WTC11 (cell line): Measurements from ENCODE around the gene SBNO1. TPM values are rescaled to one million over a fixed set of nuclear protein-coding genes. Genes with fewer than 3 reads are reported as not detected.

Source experiments
- ATAC-seq: fragments of 200-7000 bp; cut with Tn5 transposase; 2 replicates; pipeline ENCODE4 v1.10.0; 2021; ENCODE audit warnings: mild to moderate bottlenecking, moderate library complexity
- CTCF ChIA-PET: fragments of 300-600 bp; sonication (Branson Sonifier 250); formaldehyde crosslinking; loops from one replicate; lab custom pipeline; 2021; ENCODE audit warnings: antibody characterized with exemption; lab: Charles Lee
- POLR2A ChIA-PET: fragments of 350-600 bp; sonication (Branson Sonifier 250); formaldehyde crosslinking; loops from one replicate; lab custom pipeline; 2021; ENCODE audit warnings: antibody characterized with exemption; lab: Charles Lee
- DNase-seq: peaks from one replicate; pipeline ENCODE4 v3.0.0; 2021; ENCODE audit warnings: low spot score
- H3K27ac Mint-ChIP-seq: 2 replicates; pipeline ENCODE4 v1.8.0; 2021; ENCODE audit warnings: mixed read lengths
- H3K27me3 Mint-ChIP-seq: 2 replicates; pipeline ENCODE4 v1.8.0; 2021; ENCODE audit warnings: low read depth, mild to moderate bottlenecking, moderate library complexity, mixed read lengths
- H3K36me3 Mint-ChIP-seq: 2 replicates; pipeline ENCODE4 v1.8.0; 2021; ENCODE audit warnings: mixed read lengths
- H3K4me1 Mint-ChIP-seq: 2 replicates; pipeline ENCODE4 v1.8.0; 2022; ENCODE audit warnings: mixed read lengths
- H3K4me3 Mint-ChIP-seq: 2 replicates; pipeline ENCODE4 v1.8.0; 2021; ENCODE audit warnings: mild to moderate bottlenecking, moderate library complexity, mixed read lengths
- H3K9me3 Mint-ChIP-seq: 2 replicates; pipeline ENCODE4 v1.8.0; 2021; ENCODE audit warnings: mixed read lengths
- ELF4 ChIP-seq: sonication (generic); formaldehyde crosslinking; IDR thresholded peaks from 2 replicates; pipeline ENCODE4 v1.8.1; 2022; ENCODE audit warnings: low read depth, mild to moderate bottlenecking, moderate library complexity, missing genetic modification reagents
- FOXK1 ChIP-seq: sonication (generic); formaldehyde crosslinking; IDR thresholded peaks from 2 replicates; pipeline ENCODE4 v1.8.0; 2022; ENCODE audit warnings: mild to moderate bottlenecking, moderate library complexity, missing genetic modification reagents
- NFYB ChIP-seq: sonication (generic); formaldehyde crosslinking; conservative IDR thresholded peaks from 2 replicates; pipeline ENCODE4 v1.8.0; 2022; ENCODE audit warnings: low read depth, missing genetic modification reagents
- NR3C1 ChIP-seq: sonication (generic); formaldehyde crosslinking; conservative IDR thresholded peaks from 2 replicates; pipeline ENCODE4 v1.8.1; 2023; ENCODE audit warnings: low read depth, mild to moderate bottlenecking, missing genetic modification reagents
- PRRX2 ChIP-seq: fragments of 250-450 bp; sonication (Bioruptor Pico); IDR thresholded peaks from 2 replicates; pipeline ENCODE4 v1.8.0; 2021; ENCODE audit warnings: mild to moderate bottlenecking
- RORB ChIP-seq: fragments of 250-450 bp; sonication (Bioruptor Pico); IDR thresholded peaks from 2 replicates; pipeline ENCODE4 v1.9.0; 2021; ENCODE audit warnings: mild to moderate bottlenecking
- SOX15 ChIP-seq: fragments of 250-450 bp; sonication (Bioruptor Pico); IDR thresholded peaks from 2 replicates; pipeline ENCODE4 v1.9.0; 2021; ENCODE audit warnings: mild to moderate bottlenecking
- SP1 ChIP-seq: sonication (generic); formaldehyde crosslinking; conservative IDR thresholded peaks from 2 replicates; pipeline ENCODE4 v1.8.1; 2022; ENCODE audit warnings: missing genetic modification reagents
- STAT6 ChIP-seq: sonication (generic); formaldehyde crosslinking; conservative IDR thresholded peaks from 2 replicates; pipeline ENCODE4 v1.8.1; 2023; ENCODE audit warnings: mild to moderate bottlenecking, low read depth, missing genetic modification reagents, moderate library complexity
- ZNF121 ChIP-seq: sonication (generic); formaldehyde crosslinking; IDR thresholded peaks from 2 replicates; pipeline ENCODE4 v1.8.0; 2023; ENCODE audit warnings: missing genetic modification reagents
- ZNF425 ChIP-seq: fragments of 250-450 bp; sonication (Bioruptor Pico); conservative IDR thresholded peaks from 2 replicates; pipeline ENCODE4 v1.9.0; 2021; ENCODE audit warnings: mild to moderate bottlenecking
- total RNA-seq: library from RNA; stranded (reverse); gene quantifications from 3 replicates; pipeline ENCODE4 v1.2.3, GENCODE V29; 2021
- TF ChIP-seq, protein P1 (sequence below): sonication (generic); formaldehyde crosslinking; IDR thresholded peaks from 2 replicates; pipeline ENCODE4 v1.8.0; 2022; ENCODE audit warnings: mild to moderate bottlenecking, missing genetic modification reagents
- TF ChIP-seq, protein P2 (sequence below): sonication (generic); formaldehyde crosslinking; IDR thresholded peaks from 2 replicates; pipeline ENCODE4 v1.8.1; 2022; ENCODE audit warnings: mild to moderate bottlenecking, missing genetic modification reagents, moderate library complexity, borderline replicate concordance

SBNO1 gene
- total RNA-seq, 1 experiment from 2014 or later, result 52.2 TPM

DNA sequence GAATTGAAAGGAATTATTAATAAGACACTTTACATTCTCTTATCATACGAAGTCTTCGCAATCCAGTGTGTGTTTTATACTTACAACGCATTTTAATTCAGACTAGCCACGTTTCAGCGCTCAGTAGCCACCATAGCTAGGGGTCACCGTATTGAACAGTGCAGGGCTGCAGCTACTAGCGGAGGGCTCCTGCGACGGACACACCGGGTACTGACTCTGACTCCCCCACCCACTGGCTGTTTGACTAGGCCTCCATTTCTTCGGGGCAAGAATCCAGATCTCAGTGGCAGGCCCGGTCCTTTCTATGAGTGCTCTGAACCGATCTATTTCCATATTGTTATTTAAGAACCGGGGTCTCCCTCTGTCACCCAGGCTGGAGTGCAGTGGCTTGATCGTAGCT lies 91.5 kb downstream of the SBNO1 start:
- no peaks in the 10 kb centered on the region for H3K27me3 Mint-ChIP-seq
- no peaks in the 10 kb centered on the region for H3K9me3 Mint-ChIP-seq
- H3K4me1 Mint-ChIP-seq, result peaks cover 29% of the 10 kb centered on the region
- no peak for DNase-seq
- H3K36me3 Mint-ChIP-seq, result no peaks in the 10 kb centered on the region
- peak overlapping the region; percentile 60; the same call in 1 of the 2 replicates for H3K27ac Mint-ChIP-seq
- TF ChIP-seq PRRX2 (no peak), ZNF425 (CRISPR knock-in tag) (no peak), NR3C1 (no peak), ZNF121 (0 out of 2 replicates have a peak, but pooled peaks have one; percentile 15), SOX15 (CRISPR knock-in tag) (no peak), NFYB (CRISPR knock-in tag) (0 out of 2 replicates have a peak, but pooled peaks have one; percentile 10), ELF4 (CRISPR knock-in tag) (no peak), RORB (CRISPR knock-in tag) (no peak)
- TF ChIP-seq, protein P1, sequence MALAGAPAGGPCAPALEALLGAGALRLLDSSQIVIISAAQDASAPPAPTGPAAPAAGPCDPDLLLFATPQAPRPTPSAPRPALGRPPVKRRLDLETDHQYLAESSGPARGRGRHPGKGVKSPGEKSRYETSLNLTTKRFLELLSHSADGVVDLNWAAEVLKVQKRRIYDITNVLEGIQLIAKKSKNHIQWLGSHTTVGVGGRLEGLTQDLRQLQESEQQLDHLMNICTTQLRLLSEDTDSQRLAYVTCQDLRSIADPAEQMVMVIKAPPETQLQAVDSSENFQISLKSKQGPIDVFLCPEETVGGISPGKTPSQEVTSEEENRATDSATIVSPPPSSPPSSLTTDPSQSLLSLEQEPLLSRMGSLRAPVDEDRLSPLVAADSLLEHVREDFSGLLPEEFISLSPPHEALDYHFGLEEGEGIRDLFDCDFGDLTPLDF, result no peak
- TF ChIP-seq, protein P2, sequence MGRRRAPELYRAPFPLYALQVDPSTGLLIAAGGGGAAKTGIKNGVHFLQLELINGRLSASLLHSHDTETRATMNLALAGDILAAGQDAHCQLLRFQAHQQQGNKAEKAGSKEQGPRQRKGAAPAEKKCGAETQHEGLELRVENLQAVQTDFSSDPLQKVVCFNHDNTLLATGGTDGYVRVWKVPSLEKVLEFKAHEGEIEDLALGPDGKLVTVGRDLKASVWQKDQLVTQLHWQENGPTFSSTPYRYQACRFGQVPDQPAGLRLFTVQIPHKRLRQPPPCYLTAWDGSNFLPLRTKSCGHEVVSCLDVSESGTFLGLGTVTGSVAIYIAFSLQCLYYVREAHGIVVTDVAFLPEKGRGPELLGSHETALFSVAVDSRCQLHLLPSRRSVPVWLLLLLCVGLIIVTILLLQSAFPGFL (CRISPR knock-in tag), result no peak
- TF ChIP-seq, all 79 proteins: peak for 2
- ChIA-PET POLR2A (interaction anchor here (0.6 kb wide), 1 partner anchor 90 kb away, joined by 6 read pairs; no protein-coding TSS in a partner anchor), CTCF (no interaction called here)
- no peak for ATAC-seq
- peak overlapping the region; percentile 73 for H3K4me3 Mint-ChIP-seq

DNA sequence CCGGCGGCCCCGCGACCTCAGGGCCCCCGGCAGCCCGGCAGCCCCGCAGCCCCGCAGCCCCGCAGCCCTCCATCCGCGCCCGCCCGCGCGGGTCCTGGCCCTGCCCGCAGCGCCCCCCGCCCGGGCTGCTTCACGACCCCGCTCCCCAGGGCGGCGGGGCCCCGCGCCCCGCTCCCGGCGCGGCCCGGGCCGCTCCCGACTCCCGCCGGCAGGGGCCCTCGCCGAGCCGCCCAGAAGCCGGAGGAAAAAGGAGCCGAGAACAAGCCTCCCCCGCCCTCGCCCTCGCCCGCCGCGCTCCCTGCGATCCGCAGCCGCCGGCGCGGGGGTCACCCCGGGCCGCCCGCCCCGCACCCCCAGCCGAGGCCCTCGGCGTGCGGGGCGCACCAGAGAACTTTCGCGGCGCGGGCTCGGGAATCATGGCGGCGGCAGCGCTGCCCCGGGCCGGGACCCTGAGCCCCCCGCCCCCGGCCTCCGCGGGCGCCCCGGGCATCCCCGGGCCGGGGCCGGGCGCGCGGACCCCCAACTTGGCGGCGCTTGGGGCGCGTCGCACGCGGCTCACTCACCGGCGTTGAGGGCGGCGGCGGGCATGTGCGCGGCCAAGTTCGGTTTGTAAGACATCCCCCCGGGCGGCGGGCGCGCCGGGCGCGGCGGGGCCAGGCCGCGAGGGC lies 93.5 kb downstream of the SBNO1 start:
- peak; percentile 75 for DNase-seq
- H3K9me3 Mint-ChIP-seq, result no peaks in the 10 kb centered on the region
- no peaks in the 10 kb centered on the region for H3K27me3 Mint-ChIP-seq
- no peak overlapping the region for H3K27ac Mint-ChIP-seq
- H3K4me3 Mint-ChIP-seq, result no peak overlapping the region
- CTCF ChIA-PET, result no interaction called here
- TF ChIP-seq STAT6 (CRISPR knock-in tag), result no peak
- TF ChIP-seq SP1, result 0 out of 2 replicates have a peak, but pooled peaks have one; percentile 21
- 0 out of 2 replicates have a peak, but pooled peaks have one; percentile 7 for TF ChIP-seq FOXK1
- TF ChIP-seq, all 79 proteins: peak for 2
- peak; percentile 27 for ATAC-seq
- POLR2A ChIA-PET, result interaction anchor here (1.2 to 2.7 kb wide), 2 partner anchors 39 to 92 kb away, joined by 3 to 15 read pairs; partner anchors contain the start of genes MPHOSPH9 and MTRFR
- H3K4me1 Mint-ChIP-seq, result peaks cover 37% of the 10 kb centered on the region
- H3K36me3 Mint-ChIP-seq, result peaks cover 7% of the 10 kb centered on the region
